Keratinocyte (primary cell): ENCODE data around the gene FAM20C.

Source experiments
- CTCF ChIP-seq, 3 experiments: IDR thresholded peaks in 1 of 3; conservative IDR thresholded peaks in 1 of 3; optimal IDR thresholded peaks in 1 of 3; 2 replicates in 2 of 3; 3 replicates in 1 of 3; pipeline versions ENCODE3 to v1.5.1; 2011; ENCODE audit warnings: low read length in 3 of 3, mild to moderate bottlenecking in 3 of 3, moderate library complexity in 2 of 3, control low read depth in 1 of 3, inconsistent platforms in 1 of 3; ENCODE audit not compliant: insufficient read depth in 2 of 3; ENCODE audit errors: extremely low read depth in 1 of 3
- EZH2 ChIP-seq: IDR thresholded peaks from one replicate; pipeline ENCODE4 v1.6.1; 2012; ENCODE audit warnings: inconsistent platforms, mild to moderate bottlenecking, low read length, moderate library complexity

GRCh38 chr7:145863-146262 lies 46.5 kb upstream of the FAM20C start:
- TF ChIP-seq CTCF (optimal IDR thresholded peaks at IDR 0.05 in 1 of 3, IDR thresholded peaks at IDR 0.05 in 1 of 3, conservative IDR thresholded peaks at IDR 0.05 in 1 of 3; ENCODE audit: extremely low read depth in 1 of 3, insufficient read depth in 2 of 3, low read length in 3 of 3) (no peak), EZH2 (no peak)
